Measurements from ENCODE around the gene KIAA0040.

DNA sequence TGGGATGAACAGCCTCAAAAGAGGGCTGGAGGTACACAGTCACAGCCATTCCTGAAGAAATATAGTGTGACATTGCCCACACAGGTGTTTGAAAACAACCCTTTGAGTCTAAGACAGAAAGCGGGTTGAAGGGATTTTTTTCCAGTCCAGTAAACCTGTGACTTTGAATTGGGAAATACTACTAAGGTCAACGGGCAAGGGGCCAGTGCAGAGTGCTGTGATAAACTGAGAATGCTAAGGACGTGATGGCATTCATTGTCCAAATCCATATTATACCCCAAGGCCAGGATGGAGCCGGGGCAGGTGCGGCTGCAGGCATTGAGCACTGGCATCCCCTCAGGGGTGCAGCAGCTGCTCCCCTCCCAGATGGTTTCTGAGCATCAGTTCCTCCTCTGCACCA lies 36.6 kb downstream of the KIAA0040 start:
- TF ChIP-seq POLR2A (IDR thresholded peaks at IDR 0.05) = no peak
- TF ChIP-seq, protein P1, sequence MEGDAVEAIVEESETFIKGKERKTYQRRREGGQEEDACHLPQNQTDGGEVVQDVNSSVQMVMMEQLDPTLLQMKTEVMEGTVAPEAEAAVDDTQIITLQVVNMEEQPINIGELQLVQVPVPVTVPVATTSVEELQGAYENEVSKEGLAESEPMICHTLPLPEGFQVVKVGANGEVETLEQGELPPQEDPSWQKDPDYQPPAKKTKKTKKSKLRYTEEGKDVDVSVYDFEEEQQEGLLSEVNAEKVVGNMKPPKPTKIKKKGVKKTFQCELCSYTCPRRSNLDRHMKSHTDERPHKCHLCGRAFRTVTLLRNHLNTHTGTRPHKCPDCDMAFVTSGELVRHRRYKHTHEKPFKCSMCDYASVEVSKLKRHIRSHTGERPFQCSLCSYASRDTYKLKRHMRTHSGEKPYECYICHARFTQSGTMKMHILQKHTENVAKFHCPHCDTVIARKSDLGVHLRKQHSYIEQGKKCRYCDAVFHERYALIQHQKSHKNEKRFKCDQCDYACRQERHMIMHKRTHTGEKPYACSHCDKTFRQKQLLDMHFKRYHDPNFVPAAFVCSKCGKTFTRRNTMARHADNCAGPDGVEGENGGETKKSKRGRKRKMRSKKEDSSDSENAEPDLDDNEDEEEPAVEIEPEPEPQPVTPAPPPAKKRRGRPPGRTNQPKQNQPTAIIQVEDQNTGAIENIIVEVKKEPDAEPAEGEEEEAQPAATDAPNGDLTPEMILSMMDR (IDR thresholded peaks at IDR 0.05) = no peak
